Left ventricle myocardium inferior (tissue), 1 donor: ENCODE measurements around the gene NBDY. TPM values are rescaled to one million over a fixed set of nuclear protein-coding genes. Genes with fewer than 3 reads are reported as not detected.
"Not testable (repeated sequence)": the region's sequence is repeated elsewhere in the genome, so short reads cannot be mapped to it uniquely, and the experiment has no call there.

Source experiments
- DNase-seq: peaks from one replicate; pipeline ENCODE4 v3.0.0-alpha.2; 2020
- H3K27ac ChIP-seq: fragments of 200-600 bp; replicated peaks from 2 replicates; pipeline ENCODE4 v1.8.0; 2021
- H3K27me3 ChIP-seq: fragments of 200-600 bp; 2 replicates; pipeline ENCODE4 v1.8.0; 2021; ENCODE audit warnings: low read depth
- H3K36me3 ChIP-seq: fragments of 200-600 bp; 2 replicates; pipeline ENCODE4 v1.8.0; 2021
- H3K4me1 ChIP-seq: fragments of 200-600 bp; 2 replicates; pipeline ENCODE4 v1.8.0; 2021
- H3K4me3 ChIP-seq: fragments of 200-600 bp; 2 replicates; pipeline ENCODE4 v1.8.0; 2021; ENCODE audit warnings: mild to moderate bottlenecking, moderate library complexity
- H3K9me3 ChIP-seq: fragments of 200-600 bp; replicated peaks from 2 replicates; pipeline ENCODE4 v1.8.0; 2021
- CTCF ChIP-seq: fragments of 200-600 bp; IDR thresholded peaks from 2 replicates; pipeline ENCODE4 v1.8.0; 2021; ENCODE audit warnings: antibody characterized with exemption, mild to moderate bottlenecking, borderline replicate concordance
- intact Hi-C: fragments of 100-400 bp; cut with micrococcal nuclease; formaldehyde crosslinking; loops from one replicate; pipeline ENCODE4 v1.11.0; 2022
- total RNA-seq: library from RNA; stranded (reverse); fragmentation: NEBNext Ultra II Directional; extraction: Animal tissue kit (Norgen Biotek cat#: 25700); gene quantifications from one replicate; pipeline ENCODE4 v1.2.1, GENCODE V29; 2021
- donor health status: DM: no; HTN: yes; CAD: no; lungs with severe emphysema.

The NBDY gene
- total RNA-seq, 1 donor from 2014 or later: 26.5 TPM

GRCh38 chrX:56765811-56766553 is 36.9 kb downstream of the NBDY start:
- H3K4me3 ChIP-seq: no peak overlapping the region
- H3K27me3 ChIP-seq: no peaks in the 10 kb centered on the region
- DNase-seq: no peak
- peaks cover 23% of the 10 kb centered on the region for H3K4me1 ChIP-seq
- H3K36me3 ChIP-seq: no peaks in the 10 kb centered on the region
- H3K27ac ChIP-seq: peak overlapping the region; percentile 63
- intact Hi-C loops: no loop called here
- TF ChIP-seq CTCF: no peak
- H3K9me3 ChIP-seq: no peaks in the 10 kb centered on the region

GRCh38 chrX:56766554-56767347 is 37.7 kb downstream of the NBDY start:
- TF ChIP-seq CTCF: no peak
- Histone ChIP-seq H3K9me3 (no peaks in the 10 kb centered on the region), H3K27ac (no peak overlapping the region), H3K36me3 (no peaks in the 10 kb centered on the region), H3K4me3 (no peak overlapping the region), H3K27me3 (no peaks in the 10 kb centered on the region), H3K4me1 (peaks cover 18% of the 10 kb centered on the region)
- intact Hi-C loops: no loop called here
- DNase-seq: no peak

GRCh38 chrX:56767348-56768119 is 38.5 kb downstream of the NBDY start:
- intact Hi-C loops, H3K27me3 ChIP-seq, H3K27ac ChIP-seq, H3K9me3 ChIP-seq, H3K36me3 ChIP-seq, DNase-seq, H3K4me3 ChIP-seq: not testable (repeated sequence)
- H3K4me1 ChIP-seq: peaks cover 18% of the 10 kb centered on the region

- H3K4me1 ChIP-seq: peaks cover 18% of the 10 kb centered on the region
- H3K27me3 ChIP-seq, H3K27ac ChIP-seq, H3K4me3 ChIP-seq, H3K9me3 ChIP-seq, DNase-seq, intact Hi-C loops, H3K36me3 ChIP-seq: not testable (repeated sequence)
Measured at GRCh38 chrX:56768120-56768660, 39.1 kb downstream of the NBDY start.

- H3K27me3 ChIP-seq, H3K4me1 ChIP-seq, DNase-seq, intact Hi-C loops, H3K9me3 ChIP-seq, H3K27ac ChIP-seq, H3K4me3 ChIP-seq, H3K36me3 ChIP-seq: not testable (repeated sequence)
Measured at GRCh38 chrX:56772675-56773521, 43.9 kb downstream of the NBDY start.

GRCh38 chrX:56773522-56774060 is 44.5 kb downstream of the NBDY start:
- H3K27me3 ChIP-seq, H3K4me1 ChIP-seq, intact Hi-C loops, H3K4me3 ChIP-seq, H3K36me3 ChIP-seq, H3K27ac ChIP-seq, DNase-seq, H3K9me3 ChIP-seq: not testable (repeated sequence)

GRCh38 chrX:56778099-56778923 is 49.3 kb downstream of the NBDY start:
- H3K9me3 ChIP-seq, H3K4me3 ChIP-seq, H3K4me1 ChIP-seq, H3K27me3 ChIP-seq, intact Hi-C loops, H3K36me3 ChIP-seq, H3K27ac ChIP-seq, DNase-seq: not testable (repeated sequence)

- H3K4me1 ChIP-seq, H3K27ac ChIP-seq, intact Hi-C loops, H3K36me3 ChIP-seq, H3K9me3 ChIP-seq, DNase-seq, H3K4me3 ChIP-seq, H3K27me3 ChIP-seq: not testable (repeated sequence)
Measured at GRCh38 chrX:56778924-56779468, 50.0 kb downstream of the NBDY start.

GRCh38 chrX:56780681-56781649 is 51.9 kb downstream of the NBDY start:
- H3K9me3 ChIP-seq, intact Hi-C loops: not testable (repeated sequence)

More at GRCh38 chrX:56780681-56781649, 51.9 kb downstream of the NBDY start:
- H3K4me1 ChIP-seq, H3K27me3 ChIP-seq, H3K36me3 ChIP-seq, H3K27ac ChIP-seq, H3K4me3 ChIP-seq, DNase-seq: not testable (repeated sequence)
